ENCODE data around the gene COLEC12.

DNA sequence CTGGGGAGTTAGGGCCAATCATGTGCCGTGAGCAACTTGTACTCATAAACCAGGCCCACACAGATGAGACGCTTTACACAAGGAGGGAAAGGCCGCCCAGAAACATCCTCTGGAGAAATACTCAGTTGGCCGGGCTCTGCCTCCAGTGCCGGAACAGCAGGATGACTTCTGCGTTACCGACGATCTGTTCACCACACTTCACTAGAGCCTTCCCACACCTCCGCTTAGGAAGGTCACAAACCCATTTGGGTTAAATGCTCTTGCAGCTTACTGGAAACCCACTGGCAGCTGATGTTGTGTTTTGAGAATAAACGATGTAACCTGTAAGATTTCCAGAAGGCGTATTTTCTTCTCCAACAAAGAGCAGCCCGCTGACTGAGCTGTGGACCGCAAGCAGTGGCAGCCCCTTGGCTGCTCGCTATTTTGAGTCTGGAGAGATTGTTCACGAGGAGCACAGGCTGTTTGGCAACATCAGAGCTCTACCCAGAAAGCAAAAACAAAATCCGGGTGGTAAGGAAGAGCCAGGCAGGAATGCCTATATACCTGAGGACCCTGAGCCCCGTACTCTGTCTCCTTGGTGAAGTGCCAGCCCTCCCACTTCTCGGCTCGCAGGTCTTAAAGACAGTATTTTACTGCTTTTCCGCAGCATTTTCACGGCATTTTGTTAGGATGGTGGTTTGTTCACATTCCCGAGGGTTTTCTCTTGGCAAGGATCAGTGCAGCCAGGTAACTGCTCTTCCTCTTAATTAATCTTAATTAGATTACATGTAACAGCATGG, 44.0 kb downstream of the COLEC12 start:
- no peak for TF ChIP-seq POLR2A (IDR thresholded peaks at IDR 0.05)
- TF ChIP-seq, protein P1, sequence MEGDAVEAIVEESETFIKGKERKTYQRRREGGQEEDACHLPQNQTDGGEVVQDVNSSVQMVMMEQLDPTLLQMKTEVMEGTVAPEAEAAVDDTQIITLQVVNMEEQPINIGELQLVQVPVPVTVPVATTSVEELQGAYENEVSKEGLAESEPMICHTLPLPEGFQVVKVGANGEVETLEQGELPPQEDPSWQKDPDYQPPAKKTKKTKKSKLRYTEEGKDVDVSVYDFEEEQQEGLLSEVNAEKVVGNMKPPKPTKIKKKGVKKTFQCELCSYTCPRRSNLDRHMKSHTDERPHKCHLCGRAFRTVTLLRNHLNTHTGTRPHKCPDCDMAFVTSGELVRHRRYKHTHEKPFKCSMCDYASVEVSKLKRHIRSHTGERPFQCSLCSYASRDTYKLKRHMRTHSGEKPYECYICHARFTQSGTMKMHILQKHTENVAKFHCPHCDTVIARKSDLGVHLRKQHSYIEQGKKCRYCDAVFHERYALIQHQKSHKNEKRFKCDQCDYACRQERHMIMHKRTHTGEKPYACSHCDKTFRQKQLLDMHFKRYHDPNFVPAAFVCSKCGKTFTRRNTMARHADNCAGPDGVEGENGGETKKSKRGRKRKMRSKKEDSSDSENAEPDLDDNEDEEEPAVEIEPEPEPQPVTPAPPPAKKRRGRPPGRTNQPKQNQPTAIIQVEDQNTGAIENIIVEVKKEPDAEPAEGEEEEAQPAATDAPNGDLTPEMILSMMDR (IDR thresholded peaks at IDR 0.05) = no peak
